Nephron progenitor cell (in vitro differentiated cells): ENCODE measurements around the gene FOXP3.

Experiments
- DNase-seq: peaks from one replicate; pipeline ENCODE4 v3.0.0; 2021
- H3K27ac Mint-ChIP-seq: 2 replicates; pipeline ENCODE4 v1.8.0; 2021; ENCODE audit warnings: mild to moderate bottlenecking, moderate library complexity, mixed read lengths
- H3K27me3 Mint-ChIP-seq: 2 replicates; pipeline ENCODE4 v1.8.0; 2021; ENCODE audit warnings: mild to moderate bottlenecking, low read depth, mixed read lengths; ENCODE audit not compliant: poor library complexity
- H3K36me3 Mint-ChIP-seq: 2 replicates; pipeline ENCODE4 v1.8.0; 2021; ENCODE audit warnings: low read depth, mixed read lengths
- H3K4me1 Mint-ChIP-seq: 2 replicates; pipeline ENCODE4 v1.8.0; 2021; ENCODE audit warnings: mixed read lengths
- H3K4me3 Mint-ChIP-seq: 2 replicates; pipeline ENCODE4 v1.8.0; 2021; ENCODE audit warnings: mild to moderate bottlenecking, moderate library complexity, mixed read lengths
- H3K9me3 Mint-ChIP-seq: 2 replicates; pipeline ENCODE4 v1.8.0; 2021; ENCODE audit warnings: mild to moderate bottlenecking, moderate library complexity, mixed read lengths
- CTCF ChIP-seq: fragments of 200-600 bp; sonication (generic); IDR thresholded peaks from 2 replicates; pipeline ENCODE4 v1.5.0; 2021; ENCODE audit warnings: antibody characterized with exemption

FOXP3 gene

GRCh38 chrX:49263631-49264030 is 879 bp downstream of the FOXP3 start:
- DNase-seq: no peak
- H3K9me3 Mint-ChIP-seq: peaks cover 75% of the 10 kb centered on the region
- H3K27ac Mint-ChIP-seq: no peak overlapping the region
- peaks cover 4% of the 10 kb centered on the region for H3K27me3 Mint-ChIP-seq
- H3K4me3 Mint-ChIP-seq: no peak overlapping the region
- H3K4me1 Mint-ChIP-seq: peaks cover 48% of the 10 kb centered on the region
- TF ChIP-seq CTCF: no peak
- no peaks in the 10 kb centered on the region for H3K36me3 Mint-ChIP-seq

GRCh38 chrX:49262603-49263002 is 1.9 kb downstream of the FOXP3 start:
- DNase-seq: no peak

GRCh38 chrX:49260221-49260985 is 4.1 kb downstream of the FOXP3 start:
- Mint-ChIP-seq H3K4me1 (peaks cover 20% of the 10 kb centered on the region), H3K36me3 (no peaks in the 10 kb centered on the region), H3K9me3 (peaks cover 61% of the 10 kb centered on the region), H3K27me3 (peaks cover 4% of the 10 kb centered on the region), H3K4me3 (no peak overlapping the region), H3K27ac (no peak overlapping the region)
- no peak for DNase-seq
- TF ChIP-seq CTCF: no peak

More at GRCh38 chrX:49262603-49263002, 1.9 kb downstream of the FOXP3 start:
- Mint-ChIP-seq H3K4me1 (peaks cover 39% of the 10 kb centered on the region), H3K4me3 (no peak overlapping the region), H3K27ac (no peak overlapping the region), H3K9me3 (peaks cover 66% of the 10 kb centered on the region), H3K27me3 (peaks cover 4% of the 10 kb centered on the region), H3K36me3 (no peaks in the 10 kb centered on the region)
- TF ChIP-seq CTCF: no peak

- Mint-ChIP-seq H3K27me3 (peaks cover 4% of the 10 kb centered on the region), H3K27ac (no peak overlapping the region), H3K4me3 (no peak overlapping the region), H3K4me1 (peaks cover 6% of the 10 kb centered on the region), H3K36me3 (no peaks in the 10 kb centered on the region), H3K9me3 (peaks cover 48% of the 10 kb centered on the region)
- no peak for DNase-seq
- TF ChIP-seq CTCF: no peak
Measured at GRCh38 chrX:49258749-49259124, 5.8 kb downstream of the FOXP3 start.

- H3K9me3 Mint-ChIP-seq: peaks cover 48% of the 10 kb centered on the region
- no peak overlapping the region for H3K4me3 Mint-ChIP-seq
- no peak overlapping the region for H3K27ac Mint-ChIP-seq
- no peaks in the 10 kb centered on the region for H3K36me3 Mint-ChIP-seq
- TF ChIP-seq CTCF: no peak
- peaks cover 4% of the 10 kb centered on the region for H3K27me3 Mint-ChIP-seq
- H3K4me1 Mint-ChIP-seq: peaks cover 5% of the 10 kb centered on the region
- no peak for DNase-seq
Measured at GRCh38 chrX:49257846-49258748, 6.4 kb downstream of the FOXP3 start.
